HAP-1 (cell line): ENCODE data around the gene IFIT2.
"Not testable (repeated sequence)": the region's sequence is repeated elsewhere in the genome, so short reads cannot be mapped to it uniquely, and the experiment has no call there.

Experiments
- DNase-seq, 2 experiments: peaks; one replicate each; pipeline ENCODE4 v3.0.0-alpha.2; 2016 to 2020; ENCODE audit warnings: low spot score in 2 of 2
- H3K27me3 ChIP-seq: fragments of 250-450 bp; sonication (Bioruptor Pico); 2 replicates; pipeline ENCODE4 v1.5.1; 2020; ENCODE audit warnings: low read depth, mild to moderate bottlenecking, moderate library complexity
- H3K36me3 ChIP-seq: fragments of 250-450 bp; sonication (Bioruptor Pico); replicated peaks from 2 replicates; pipeline ENCODE4 v1.5.1; 2020; ENCODE audit warnings: mild to moderate bottlenecking
- H3K4me1 ChIP-seq: fragments of 250-450 bp; sonication (Bioruptor Pico); 2 replicates; pipeline ENCODE4 v1.5.1; 2020; ENCODE audit warnings: mild to moderate bottlenecking
- H3K4me3 ChIP-seq: fragments of 250-450 bp; sonication (Bioruptor Pico); 2 replicates; pipeline ENCODE4 v1.5.1; 2020; ENCODE audit warnings: mild to moderate bottlenecking, moderate library complexity
- H3K9me3 ChIP-seq: fragments of 250-450 bp; sonication (Bioruptor Pico); 2 replicates; pipeline ENCODE4 v1.5.1; 2020; ENCODE audit warnings: mild to moderate bottlenecking, moderate library complexity
- in situ Hi-C: fragments of 300-500 bp; cut with MboI; formaldehyde crosslinking; loops from 3 replicates; pipeline ENCODE4 v1.14.3; 2020; ENCODE audit warnings: low sequenced_read_pairs, inconsistent platforms, mixed read lengths

The IFIT2 gene

GRCh38 chr10:89284711-89285110 lies 17.1 kb upstream of the IFIT2 start:
- in situ Hi-C loops, H3K36me3 ChIP-seq, H3K9me3 ChIP-seq, H3K4me1 ChIP-seq, H3K4me3 ChIP-seq, DNase-seq, H3K27me3 ChIP-seq: not testable (repeated sequence)

GRCh38 chr10:89285303-89285702 lies 16.5 kb upstream of the IFIT2 start:
- in situ Hi-C loops, H3K4me3 ChIP-seq: not testable (repeated sequence)

GRCh38 chr10:89294721-89295239 lies 7.1 kb upstream of the IFIT2 start:
- H3K9me3 ChIP-seq = no peaks in the 10 kb centered on the region
- no peaks in the 10 kb centered on the region for H3K36me3 ChIP-seq
- in situ Hi-C loops = no loop called here
- H3K27me3 ChIP-seq = no peaks in the 10 kb centered on the region
- H3K4me3 ChIP-seq = no peak overlapping the region
- no peaks in the 10 kb centered on the region for H3K4me1 ChIP-seq
- DNase-seq = no peak

More at GRCh38 chr10:89285303-89285702, 16.5 kb upstream of the IFIT2 start:
- not testable (repeated sequence) for H3K36me3 ChIP-seq, H3K4me1 ChIP-seq, H3K9me3 ChIP-seq, H3K27me3 ChIP-seq, DNase-seq

GRCh38 chr10:89295597-89295996 lies 6.2 kb upstream of the IFIT2 start:
- no peak overlapping the region for H3K4me3 ChIP-seq
- in situ Hi-C loops = no loop called here
- no peaks in the 10 kb centered on the region for H3K9me3 ChIP-seq
- no peaks in the 10 kb centered on the region for H3K4me1 ChIP-seq
- no peaks in the 10 kb centered on the region for H3K27me3 ChIP-seq
- DNase-seq = no peak
- H3K36me3 ChIP-seq = no peaks in the 10 kb centered on the region

- Histone ChIP-seq H3K27me3 (no peaks in the 10 kb centered on the region), H3K4me1 (no peaks in the 10 kb centered on the region), H3K4me3 (no peak overlapping the region), H3K9me3 (no peaks in the 10 kb centered on the region), H3K36me3 (no peaks in the 10 kb centered on the region)
- no peak for DNase-seq
- in situ Hi-C loops = no loop called here
These were observed 5.6 kb upstream of the IFIT2 start for GRCh38 chr10:89296220-89296648.

- Histone ChIP-seq H3K4me1 (peaks cover 7% of the 10 kb centered on the region), H3K9me3 (no peaks in the 10 kb centered on the region), H3K4me3 (no peak overlapping the region), H3K27me3 (no peaks in the 10 kb centered on the region), H3K36me3 (no peaks in the 10 kb centered on the region)
- in situ Hi-C loops = no loop called here
- no peak for DNase-seq
These were observed 4.5 kb upstream of the IFIT2 start for GRCh38 chr10:89297356-89297755.

- DNase-seq = no peak
- in situ Hi-C loops = no loop called here
- Histone ChIP-seq H3K9me3 (no peaks in the 10 kb centered on the region), H3K4me1 (peaks cover 10% of the 10 kb centered on the region), H3K27me3 (no peaks in the 10 kb centered on the region), H3K4me3 (no peak overlapping the region), H3K36me3 (no peaks in the 10 kb centered on the region)
These were observed 4.1 kb upstream of the IFIT2 start for GRCh38 chr10:89297791-89298190.

- in situ Hi-C loops = no loop called here
- Histone ChIP-seq H3K9me3 (no peaks in the 10 kb centered on the region), H3K27me3 (no peaks in the 10 kb centered on the region), H3K4me3 (no peak overlapping the region), H3K4me1 (peaks cover 10% of the 10 kb centered on the region), H3K36me3 (no peaks in the 10 kb centered on the region)
- no peak for DNase-seq
These were observed 2.8 kb upstream of the IFIT2 start for GRCh38 chr10:89299031-89299430.

- no peak for DNase-seq
- no peaks in the 10 kb centered on the region for H3K9me3 ChIP-seq
- no peak overlapping the region for H3K4me3 ChIP-seq
- no peaks in the 10 kb centered on the region for H3K27me3 ChIP-seq
- H3K4me1 ChIP-seq = peaks cover 10% of the 10 kb centered on the region
- in situ Hi-C loops = no loop called here
- H3K36me3 ChIP-seq = no peaks in the 10 kb centered on the region
These were observed 614 bp upstream of the IFIT2 start for GRCh38 chr10:89301232-89301631.

GRCh38 chr10:89302625-89303024 lies 779 bp downstream of the IFIT2 start:
- Histone ChIP-seq H3K4me1 (peaks cover 10% of the 10 kb centered on the region), H3K36me3 (no peaks in the 10 kb centered on the region), H3K27me3 (no peaks in the 10 kb centered on the region), H3K4me3 (no peak overlapping the region), H3K9me3 (no peaks in the 10 kb centered on the region)
- in situ Hi-C loops = no loop called here
- no peak for DNase-seq

- Histone ChIP-seq H3K4me1 (peaks cover 10% of the 10 kb centered on the region), H3K4me3 (no peak overlapping the region), H3K36me3 (no peaks in the 10 kb centered on the region), H3K27me3 (no peaks in the 10 kb centered on the region), H3K9me3 (no peaks in the 10 kb centered on the region)
- in situ Hi-C loops = no loop called here
- DNase-seq = no peak
These were observed 1.3 kb downstream of the IFIT2 start for GRCh38 chr10:89303161-89303560.

- H3K27me3 ChIP-seq = no peaks in the 10 kb centered on the region
- no peaks in the 10 kb centered on the region for H3K36me3 ChIP-seq
- H3K9me3 ChIP-seq = no peaks in the 10 kb centered on the region
- in situ Hi-C loops = no loop called here
- peaks cover 10% of the 10 kb centered on the region for H3K4me1 ChIP-seq
- DNase-seq = no peak
- no peak overlapping the region for H3K4me3 ChIP-seq
These were observed 2.2 kb downstream of the IFIT2 start for GRCh38 chr10:89304026-89304425.

- no peak for DNase-seq
- no peaks in the 10 kb centered on the region for H3K9me3 ChIP-seq
- H3K27me3 ChIP-seq = no peaks in the 10 kb centered on the region
- H3K36me3 ChIP-seq = no peaks in the 10 kb centered on the region
- in situ Hi-C loops = no loop called here
- H3K4me1 ChIP-seq = peaks cover 10% of the 10 kb centered on the region
- no peak overlapping the region for H3K4me3 ChIP-seq
These were observed 2.6 kb downstream of the IFIT2 start for GRCh38 chr10:89304446-89304845.

- Histone ChIP-seq H3K36me3 (no peaks in the 10 kb centered on the region), H3K9me3 (no peaks in the 10 kb centered on the region), H3K27me3 (no peaks in the 10 kb centered on the region), H3K4me3 (no peak overlapping the region), H3K4me1 (peaks cover 10% of the 10 kb centered on the region)
- DNase-seq = no peak
- in situ Hi-C loops = no loop called here
These were observed 3.1 kb downstream of the IFIT2 start for GRCh38 chr10:89304925-89305324.

- no peaks in the 10 kb centered on the region for H3K36me3 ChIP-seq
- H3K4me3 ChIP-seq = no peak overlapping the region
- in situ Hi-C loops = no loop called here
- H3K9me3 ChIP-seq = no peaks in the 10 kb centered on the region; the same call in 1 of the 2 replicates
- peaks cover 10% of the 10 kb centered on the region for H3K4me1 ChIP-seq
- DNase-seq = no peak
- H3K27me3 ChIP-seq = no peaks in the 10 kb centered on the region
These were observed 4.1 kb downstream of the IFIT2 start for GRCh38 chr10:89305766-89306433.
